Loucy (cell line): ENCODE measurements around the gene TBX6.

Source experiments
- H2AFZ ChIP-seq: fragments of 200-600 bp; sonication (generic); 2 replicates; pipeline ENCODE4 v1.6.0; 2016; ENCODE audit warnings: antibody characterized with exemption, mild to moderate bottlenecking, low read length, moderate library complexity
- H3F3A ChIP-seq: fragments of 200-600 bp; 2 replicates; pipeline ENCODE4 v1.6.0; 2016; ENCODE audit warnings: antibody characterized with exemption, low read depth, mild to moderate bottlenecking
- H3K27me3 ChIP-seq: fragments of 200-600 bp; sonication (generic); 2 replicates; pipeline ENCODE4 v1.6.1; 2014; ENCODE audit warnings: low read length, mild to moderate bottlenecking; ENCODE audit not compliant: insufficient read depth, poor library complexity, severe bottlenecking
- H3K36me3 ChIP-seq: fragments of 200-600 bp; sonication (generic); 2 replicates; pipeline ENCODE4 v1.6.1; 2016; ENCODE audit warnings: low read length; ENCODE audit not compliant: insufficient read depth
- H3K4me1 ChIP-seq: fragments of 200-600 bp; sonication (generic); 2 replicates; pipeline ENCODE4 v1.5.1; 2014; ENCODE audit warnings: low read length, mild to moderate bottlenecking; ENCODE audit not compliant: insufficient read depth, poor library complexity, severe bottlenecking
- H3K4me2 ChIP-seq: fragments of 200-600 bp; sonication (generic); 2 replicates; pipeline ENCODE4 v1.6.0; 2014; ENCODE audit warnings: antibody characterized with exemption, low read length, low read depth, mild to moderate bottlenecking; ENCODE audit not compliant: poor library complexity, severe bottlenecking
- H3K4me3 ChIP-seq: fragments of 200-600 bp; sonication (generic); 2 replicates; pipeline ENCODE4 v1.5.1; 2014; ENCODE audit warnings: low read length, mild to moderate bottlenecking, mixed read lengths; ENCODE audit not compliant: poor library complexity, severe bottlenecking
- H3K79me2 ChIP-seq: fragments of 200-600 bp; sonication (generic); 2 replicates; pipeline ENCODE4 v1.6.1; 2014; ENCODE audit warnings: low read length; ENCODE audit not compliant: insufficient read depth
- H3K9ac ChIP-seq: fragments of 200-600 bp; sonication (generic); 2 replicates; pipeline ENCODE4 v1.6.0; 2014; ENCODE audit warnings: mild to moderate bottlenecking, low read depth, low read length, moderate library complexity; ENCODE audit not compliant: poor library complexity, severe bottlenecking
- H3K9me2 ChIP-seq: fragments of 200-600 bp; sonication (generic); replicated peaks from 2 replicates; pipeline ENCODE4 v1.6.1; 2016; ENCODE audit warnings: low read depth, low read length, mixed read lengths
- H3K9me3 ChIP-seq: fragments of 200-600 bp; sonication (generic); 2 replicates; pipeline ENCODE4 v1.6.1; 2014; ENCODE audit warnings: mild to moderate bottlenecking, antibody characterized with exemption, low read length, low read depth; ENCODE audit not compliant: insufficient read depth
- H4K20me1 ChIP-seq: fragments of 200-600 bp; sonication (generic); 2 replicates; pipeline ENCODE4 v1.6.0; 2014; ENCODE audit warnings: antibody characterized with exemption, low read length, mild to moderate bottlenecking; ENCODE audit not compliant: insufficient read depth, poor library complexity, severe bottlenecking
- CTCF ChIP-seq: fragments of 200-600 bp; sonication (generic); conservative IDR thresholded peaks from 2 replicates; pipeline ENCODE4 v1.5.1; 2014; ENCODE audit warnings: mild to moderate bottlenecking, antibody characterized with exemption, low read length
- EZH2phosphoT487 ChIP-seq: fragments of 200-600 bp; IDR thresholded peaks from 2 replicates; pipeline ENCODE4 v1.6.1; 2018; ENCODE audit warnings: antibody characterized with exemption, mild to moderate bottlenecking, moderate library complexity, borderline replicate concordance

The TBX6 gene

GRCh38 chr16:30095166-30096078, 3.7 kb upstream of the TBX6 start:
- Histone ChIP-seq H3K36me3 (no peaks in the 10 kb centered on the region), H3K4me3 (no peak overlapping the region), H3K4me1 (peaks cover 15% of the 10 kb centered on the region), H3K9me3 (no peaks in the 10 kb centered on the region; the same call in 1 of the 2 replicates), H3F3A (peaks cover 4% of the 10 kb centered on the region; the same call in 1 of the 2 replicates), H4K20me1 (no peaks in the 10 kb centered on the region), H3K9ac (no peak overlapping the region), H3K4me2 (no peak overlapping the region), H3K79me2 (no peaks in the 10 kb centered on the region), H2AFZ (no peak overlapping the region), H3K27me3 (no peaks in the 10 kb centered on the region), H3K9me2 (no peaks in the 10 kb centered on the region)
- TF ChIP-seq EZH2phosphoT487 = no peak
- TF ChIP-seq CTCF = no peak

- H3K9me2 ChIP-seq = no peaks in the 10 kb centered on the region
- H3K9ac ChIP-seq = no peak overlapping the region
- no peak overlapping the region for H2AFZ ChIP-seq
- H3K27me3 ChIP-seq = no peaks in the 10 kb centered on the region
- no peaks in the 10 kb centered on the region for H3K79me2 ChIP-seq
- no peak overlapping the region for H3K4me3 ChIP-seq
- no peaks in the 10 kb centered on the region for H4K20me1 ChIP-seq
- H3K4me2 ChIP-seq = no peak overlapping the region
- H3K36me3 ChIP-seq = no peaks in the 10 kb centered on the region
- TF ChIP-seq CTCF = no peak
- no peak for TF ChIP-seq EZH2phosphoT487
- no peaks in the 10 kb centered on the region; the same call in 1 of the 2 replicates for H3K9me3 ChIP-seq
- peaks cover 4% of the 10 kb centered on the region; the same call in 1 of the 2 replicates for H3F3A ChIP-seq
- peaks cover 22% of the 10 kb centered on the region for H3K4me1 ChIP-seq
Observed at GRCh38 chr16:30094541-30095165, 2.9 kb upstream of the TBX6 start.

GRCh38 chr16:30092373-30093010, 768 bp upstream of the TBX6 start:
- Histone ChIP-seq H3K79me2 (no peaks in the 10 kb centered on the region), H3K36me3 (no peaks in the 10 kb centered on the region), H3K9ac (peak overlapping the region; percentile 97), H3K4me1 (peaks cover 22% of the 10 kb centered on the region), H3K9me3 (no peaks in the 10 kb centered on the region), H3F3A (peaks cover 7% of the 10 kb centered on the region; the same call in 1 of the 2 replicates), H2AFZ (peak overlapping the region; percentile 82), H4K20me1 (no peaks in the 10 kb centered on the region), H3K4me2 (peak overlapping the region; percentile 91), H3K9me2 (no peaks in the 10 kb centered on the region), H3K27me3 (no peaks in the 10 kb centered on the region), H3K4me3 (peak overlapping the region; percentile 82)
- TF ChIP-seq CTCF (peak; percentile 77), EZH2phosphoT487 (no peak)
